A204.1 (cell line): Measurements from ENCODE around the gene VAMP5.
"Not testable (repeated sequence)": the region's sequence is repeated elsewhere in the genome, so short reads cannot be mapped to it uniquely, and the experiment has no call there.

Source experiments
- FAIRE-seq: peaks from 2 replicates; lab custom pipeline; 2012; peaks lifted over from hg19 to GRCh38; lab: Jason Lieb, UNC

Gene VAMP5

DNA sequence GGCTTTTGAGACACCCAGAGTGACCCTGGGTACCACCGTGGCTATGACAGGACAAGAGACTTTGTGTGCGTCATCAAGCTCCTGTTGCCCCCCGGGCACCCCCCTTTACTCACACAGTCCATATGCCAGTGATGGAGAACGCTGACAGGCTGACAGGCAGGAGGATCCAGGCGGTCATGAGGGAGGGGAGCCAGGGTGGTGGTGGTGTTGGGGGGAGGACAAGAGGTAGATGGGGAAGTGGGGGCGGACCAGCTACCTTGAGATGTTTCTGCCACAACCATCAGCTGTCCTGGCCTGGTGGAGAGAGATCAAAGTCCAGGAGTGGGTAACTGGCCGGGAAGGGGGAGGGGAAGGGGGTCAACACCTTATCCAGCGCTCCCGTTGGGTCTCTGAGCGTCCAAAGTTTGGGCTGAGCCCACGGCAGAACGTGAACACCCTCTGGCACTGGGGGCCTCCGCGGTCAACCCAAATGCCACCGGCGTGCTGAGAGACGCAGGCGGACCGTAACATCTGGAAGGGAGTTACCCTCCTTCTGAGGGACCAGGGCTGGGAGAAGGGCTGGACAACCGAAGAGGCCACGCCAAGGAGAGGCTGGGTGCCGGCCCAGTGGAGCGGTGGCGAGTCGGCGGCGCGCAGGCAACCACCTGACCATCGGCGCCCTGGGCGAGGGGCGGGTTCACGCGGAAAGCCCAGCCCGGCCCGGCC lies 17.7 kb downstream of the VAMP5 start:
- FAIRE-seq: no peak

- FAIRE-seq: no peak
Measured at GRCh38 chr2:85602476-85603234, 18.4 kb downstream of the VAMP5 start, which contains the start of gene TMEM150A. Gene TMEM150A, minus strand, starts transcription at chr2:85602698. Its CDS starts 750 bp downstream, at chr2:85601948.

DNA sequence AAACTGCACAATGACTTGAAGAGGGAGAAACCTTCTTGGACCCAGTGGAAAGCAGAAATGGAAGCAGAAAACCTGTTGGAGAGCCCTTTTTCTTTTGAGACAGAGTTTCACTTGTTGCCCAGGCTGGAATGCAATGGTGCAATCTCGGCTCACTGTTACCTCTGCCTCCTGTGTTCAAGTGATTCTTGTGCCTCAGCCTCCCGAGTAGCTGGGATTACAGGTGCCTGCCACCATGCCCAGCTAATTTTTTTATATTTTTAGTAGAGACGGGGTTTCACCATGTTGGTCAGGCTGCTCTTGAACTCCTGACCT lies 19.9 kb downstream of the VAMP5 start:
- not testable (repeated sequence) for FAIRE-seq

DNA sequence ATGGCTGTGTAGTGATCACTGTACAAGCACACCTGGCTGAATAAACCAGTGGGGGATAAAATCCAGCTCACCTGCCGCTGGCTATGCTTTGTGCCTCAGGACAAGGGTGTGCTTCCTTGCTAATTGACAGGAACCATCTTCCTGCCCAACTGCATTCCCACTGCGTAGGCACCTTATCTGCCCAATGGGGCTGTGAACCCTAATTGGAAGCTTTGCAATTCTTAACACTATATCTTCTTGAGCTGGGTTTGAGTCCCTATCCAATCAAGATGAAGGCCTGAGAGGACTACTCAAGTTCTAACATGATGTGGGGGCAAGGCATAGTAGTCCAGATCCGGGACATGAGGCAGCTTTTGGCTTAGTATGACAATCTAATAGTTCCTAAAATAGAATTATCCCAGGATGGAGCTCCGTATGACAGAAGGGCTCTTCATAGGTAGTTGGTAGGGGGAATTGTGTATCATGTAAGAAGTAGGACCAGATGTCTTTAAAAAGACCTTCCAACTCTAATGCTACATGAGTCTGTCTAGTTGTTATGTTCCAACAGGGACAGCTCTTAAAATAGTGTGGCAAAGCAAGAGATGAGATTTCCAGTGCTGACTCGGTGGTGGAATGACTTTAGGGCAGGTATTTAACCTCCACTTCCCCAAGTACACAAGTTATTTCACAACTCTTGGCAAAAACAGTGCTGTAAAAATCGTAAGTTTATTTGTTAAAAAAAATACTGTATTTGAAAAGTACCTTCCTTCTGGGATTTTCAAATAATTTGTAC lies 20.5 kb downstream of the VAMP5 start:
- FAIRE-seq: no peak

DNA sequence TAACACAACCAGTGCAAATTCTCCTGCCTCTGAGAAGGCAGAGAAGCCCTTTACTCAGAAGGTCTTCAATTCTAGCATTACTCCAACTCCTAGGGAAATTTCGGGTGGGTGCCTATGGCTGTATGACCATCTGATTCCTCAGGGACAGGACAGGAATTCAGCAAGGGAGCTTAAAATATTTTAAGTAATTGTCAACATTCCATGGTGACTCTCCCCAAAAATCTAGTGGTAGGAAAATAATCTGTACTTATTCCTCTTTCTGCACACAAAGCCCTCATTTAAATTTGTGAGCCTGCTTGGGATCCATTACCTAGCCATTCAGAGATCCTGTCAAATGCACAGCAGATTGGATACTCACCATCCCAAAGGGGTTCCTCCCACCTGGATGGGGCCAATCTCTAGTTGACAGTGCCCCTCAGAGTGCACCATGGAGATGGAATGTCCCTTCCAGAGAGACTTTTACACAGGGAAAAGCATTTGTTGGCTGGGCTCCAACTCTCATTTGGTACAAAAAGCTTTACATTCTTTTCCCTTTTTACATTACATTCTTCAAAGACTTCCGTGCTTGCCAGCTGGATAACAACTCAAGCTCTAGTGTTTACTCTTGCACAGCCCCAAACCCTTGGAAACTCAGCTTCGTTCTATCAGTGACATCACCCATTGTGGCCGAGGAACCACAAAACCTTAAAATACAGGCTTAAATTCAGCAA lies 21.3 kb downstream of the VAMP5 start:
- FAIRE-seq: no peak

GRCh38 chr2:85606116-85606455 lies 21.9 kb downstream of the VAMP5 start:
- FAIRE-seq: no peak

GRCh38 chr2:85607268-85608215 lies 23.3 kb downstream of the VAMP5 start:
- no peak for FAIRE-seq

DNA sequence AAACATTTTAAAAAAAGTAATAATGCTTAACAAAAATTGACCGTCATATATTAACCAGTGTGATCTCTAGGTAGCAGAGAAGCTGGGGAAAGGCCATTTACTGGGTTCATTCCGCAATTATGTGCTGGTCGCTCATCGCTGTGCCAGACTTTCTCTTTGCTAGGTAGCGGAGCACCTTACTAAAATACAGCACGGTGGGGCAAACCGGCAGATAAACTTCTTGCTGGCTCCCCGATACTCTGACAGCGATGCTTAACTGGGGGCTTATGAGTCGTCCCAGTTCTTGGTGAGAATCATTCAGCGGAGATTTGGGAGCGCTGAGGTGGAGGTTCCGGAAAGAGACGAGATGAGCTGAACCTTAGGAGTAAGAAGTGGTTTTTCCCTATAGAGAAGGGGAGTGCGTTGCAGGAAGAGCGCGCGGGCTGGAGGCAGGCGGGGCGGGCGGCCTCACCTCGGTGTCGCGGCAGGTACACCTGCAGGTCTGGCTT lies 27.0 kb downstream of the VAMP5 start:
- FAIRE-seq: no peak

DNA sequence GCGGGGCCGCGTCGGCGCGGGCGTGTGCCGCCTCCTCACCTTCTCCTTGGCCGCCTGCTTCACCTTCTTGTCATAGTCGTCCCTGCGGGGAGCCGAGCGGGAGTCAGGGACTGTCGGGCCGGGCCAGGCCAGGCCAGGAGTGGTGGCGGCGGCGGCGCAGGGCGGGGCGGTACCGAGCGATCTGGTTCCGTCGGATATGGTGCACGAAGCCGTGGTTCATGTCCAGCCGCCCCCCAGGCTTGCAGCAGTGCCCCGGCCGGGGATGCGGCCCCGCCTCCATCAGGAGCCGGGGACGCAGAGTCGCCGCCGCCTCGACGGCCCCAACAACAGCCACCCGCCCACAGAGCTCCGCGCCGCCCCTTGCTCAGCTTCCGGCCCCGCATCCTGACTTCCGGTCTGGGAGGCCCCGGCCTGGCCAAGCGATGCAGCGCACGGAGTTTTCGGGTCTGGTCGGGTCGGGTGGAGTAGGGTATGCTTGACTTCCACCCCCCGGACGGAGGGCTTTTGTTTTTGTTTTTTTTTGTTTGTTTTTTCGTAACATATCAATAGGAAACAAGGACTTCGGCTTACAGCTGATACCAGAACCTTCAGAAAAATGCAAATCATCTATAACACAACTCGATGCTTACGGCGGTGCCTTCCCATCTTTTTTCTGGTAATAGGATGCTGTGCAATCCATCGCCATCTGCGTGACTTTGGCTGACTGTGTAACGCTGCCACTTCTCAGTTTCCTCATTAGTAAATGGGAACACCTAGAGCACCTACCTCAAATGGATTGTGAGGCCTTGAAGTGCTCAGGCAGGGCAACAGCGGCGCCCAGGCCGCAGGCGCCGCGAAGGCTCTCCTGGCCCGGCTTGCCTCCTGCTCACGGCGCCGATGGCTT lies 27.7 kb downstream of the VAMP5 start, which contains the start of gene C2orf68:
Gene C2orf68 (minus strand): TSS at position 362 of the 883 bp plus-strand sequence. CDS start 82 bp downstream, at position 280.
- no peak for FAIRE-seq

- FAIRE-seq: no peak
Measured at GRCh38 chr2:85613717-85614515, 29.7 kb downstream of the VAMP5 start.

- not testable (repeated sequence) for FAIRE-seq
Measured at GRCh38 chr2:85614757-85615156, 30.5 kb downstream of the VAMP5 start.

DNA sequence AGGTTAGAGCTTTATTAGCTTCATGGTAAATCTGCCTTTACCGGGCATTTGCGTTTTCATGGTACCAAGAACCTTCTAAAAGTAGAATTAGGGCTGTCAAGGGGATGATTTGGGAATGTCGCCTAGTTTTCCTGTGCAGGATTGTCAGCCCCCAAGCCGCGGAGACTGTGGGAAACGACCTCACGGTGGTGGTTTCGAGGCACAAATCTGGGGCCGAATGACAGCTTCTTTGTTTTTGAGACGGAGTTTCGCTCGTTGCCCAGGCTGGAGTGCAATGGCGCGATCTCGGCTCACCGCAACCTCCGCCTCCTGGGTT lies 31.1 kb downstream of the VAMP5 start:
- FAIRE-seq: no peak

- FAIRE-seq: not testable (repeated sequence)
Measured at GRCh38 chr2:85617723-85618122, 33.5 kb downstream of the VAMP5 start.

DNA sequence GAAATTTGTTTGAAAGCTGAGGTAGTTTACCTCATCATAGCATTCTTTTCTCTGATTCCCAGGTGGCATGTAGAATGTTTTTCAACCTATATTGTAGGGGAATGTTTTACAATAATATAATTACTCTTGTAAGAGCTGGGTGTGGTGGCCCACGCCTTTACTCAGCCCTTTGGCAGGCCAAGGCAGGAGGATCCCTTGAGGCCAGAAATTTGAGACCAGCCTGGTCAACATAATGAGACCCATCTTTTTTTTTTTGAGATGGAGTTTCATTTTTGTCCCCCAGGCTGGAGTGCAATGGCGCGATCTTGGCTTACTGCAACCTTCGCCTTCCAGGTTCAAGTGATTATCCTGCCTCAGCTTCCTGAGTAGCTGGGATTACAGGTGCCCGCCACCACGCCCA lies 35.4 kb downstream of the VAMP5 start:
- FAIRE-seq: no peak

GRCh38 chr2:85621338-85621737 lies 37.1 kb downstream of the VAMP5 start:
- FAIRE-seq: no peak

DNA sequence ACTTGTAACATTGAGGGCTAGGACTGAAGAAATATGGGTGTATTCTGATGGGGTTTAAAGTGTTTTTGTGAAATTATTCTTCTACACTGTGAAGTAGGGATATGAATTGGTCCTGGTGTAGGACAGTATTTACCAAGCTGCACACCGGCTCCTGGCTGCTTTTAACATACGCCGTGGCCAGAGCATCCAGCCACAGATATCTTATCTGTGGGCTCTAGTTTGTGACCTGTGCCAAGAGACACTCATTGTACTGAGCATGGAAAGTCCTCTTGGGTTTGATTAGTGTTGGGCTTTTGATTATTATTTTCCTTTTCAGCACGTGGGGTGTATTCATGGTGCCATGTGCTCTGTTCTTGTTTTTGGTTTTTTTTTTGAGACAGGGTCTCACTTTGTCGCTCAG lies 39.8 kb downstream of the VAMP5 start:
- no peak for FAIRE-seq

DNA sequence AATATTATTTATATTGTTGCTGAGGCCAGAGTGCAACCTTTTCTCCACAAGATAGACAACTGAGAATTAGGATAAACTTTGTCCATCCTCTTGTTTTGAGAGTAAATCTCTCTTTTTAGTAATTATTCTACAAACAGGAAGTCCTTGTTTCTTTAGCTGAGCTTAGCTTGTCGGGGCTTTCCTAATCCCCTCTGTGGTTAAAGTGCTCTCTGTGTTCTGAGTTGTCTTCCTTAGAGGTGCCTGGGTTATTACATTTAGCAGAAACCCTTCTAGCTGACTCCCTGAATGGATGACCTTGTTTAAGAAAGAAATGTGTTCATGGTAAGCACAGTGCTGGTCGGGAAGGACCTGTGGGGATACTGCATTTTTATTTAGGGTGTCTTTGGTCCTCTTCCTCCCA lies 44.4 kb downstream of the VAMP5 start:
- FAIRE-seq: no peak

DNA sequence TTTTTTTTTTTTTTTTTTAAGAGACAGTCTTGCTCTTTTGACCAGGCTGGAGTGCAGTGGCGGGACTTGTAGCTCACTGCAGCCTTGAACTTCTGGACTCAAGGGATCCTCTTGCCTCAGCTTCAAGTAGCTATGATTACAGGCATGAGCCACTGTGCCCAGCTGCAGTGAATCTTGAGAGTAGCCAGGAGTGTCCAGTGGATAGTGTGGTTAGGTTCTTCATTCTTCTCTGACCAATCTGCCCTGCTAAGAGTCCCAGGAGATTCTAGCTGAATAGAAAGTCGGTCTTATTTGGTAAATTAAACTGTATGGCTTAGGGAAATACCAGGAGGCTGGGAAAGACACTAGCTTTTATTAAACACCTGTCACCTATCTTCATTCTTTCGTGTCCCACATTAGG lies 47.1 kb downstream of the VAMP5 start:
- no peak for FAIRE-seq

DNA sequence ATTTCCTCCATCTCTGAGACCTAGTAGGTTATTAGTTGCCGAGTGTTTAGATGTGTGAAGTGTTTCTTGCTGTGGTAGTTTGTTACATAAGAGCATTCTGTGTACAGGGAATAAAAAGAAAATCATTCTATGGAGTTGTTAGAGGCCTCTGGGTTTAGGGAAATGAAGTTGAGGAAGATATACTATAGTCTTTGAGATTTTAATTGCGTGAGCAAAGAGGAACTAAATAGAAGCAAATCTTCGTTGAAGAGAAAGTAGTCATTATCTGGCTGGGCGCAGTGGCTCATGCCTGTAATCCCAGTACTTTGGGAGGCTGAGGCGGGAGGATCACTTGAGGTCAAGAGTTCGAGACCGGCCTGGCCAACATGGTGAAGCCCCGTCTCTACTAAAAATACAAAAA lies 50.8 kb downstream of the VAMP5 start:
- FAIRE-seq: no peak
